Nephron progenitor cell (in vitro differentiated cells): Measurements from ENCODE around the gene MARCHF5.
"Not testable (repeated sequence)": the region's sequence is repeated elsewhere in the genome, so short reads cannot be mapped to it uniquely, and the experiment has no call there.

ENCODE experiments used
- DNase-seq: peaks from one replicate; pipeline ENCODE4 v3.0.0; 2021
- H3K27ac Mint-ChIP-seq: 2 replicates; pipeline ENCODE4 v1.8.0; 2021; ENCODE audit warnings: mild to moderate bottlenecking, moderate library complexity, mixed read lengths
- H3K27me3 Mint-ChIP-seq: 2 replicates; pipeline ENCODE4 v1.8.0; 2021; ENCODE audit warnings: mild to moderate bottlenecking, low read depth, mixed read lengths; ENCODE audit not compliant: poor library complexity
- H3K36me3 Mint-ChIP-seq: 2 replicates; pipeline ENCODE4 v1.8.0; 2021; ENCODE audit warnings: low read depth, mixed read lengths
- H3K4me1 Mint-ChIP-seq: 2 replicates; pipeline ENCODE4 v1.8.0; 2021; ENCODE audit warnings: mixed read lengths
- H3K4me3 Mint-ChIP-seq: 2 replicates; pipeline ENCODE4 v1.8.0; 2021; ENCODE audit warnings: mild to moderate bottlenecking, moderate library complexity, mixed read lengths
- H3K9me3 Mint-ChIP-seq: 2 replicates; pipeline ENCODE4 v1.8.0; 2021; ENCODE audit warnings: mild to moderate bottlenecking, moderate library complexity, mixed read lengths
- TF ChIP-seq, protein P1 (sequence below): fragments of 200-600 bp; sonication (generic); IDR thresholded peaks from 2 replicates; pipeline ENCODE4 v1.5.0; 2021; ENCODE audit warnings: antibody characterized with exemption

Gene MARCHF5

DNA sequence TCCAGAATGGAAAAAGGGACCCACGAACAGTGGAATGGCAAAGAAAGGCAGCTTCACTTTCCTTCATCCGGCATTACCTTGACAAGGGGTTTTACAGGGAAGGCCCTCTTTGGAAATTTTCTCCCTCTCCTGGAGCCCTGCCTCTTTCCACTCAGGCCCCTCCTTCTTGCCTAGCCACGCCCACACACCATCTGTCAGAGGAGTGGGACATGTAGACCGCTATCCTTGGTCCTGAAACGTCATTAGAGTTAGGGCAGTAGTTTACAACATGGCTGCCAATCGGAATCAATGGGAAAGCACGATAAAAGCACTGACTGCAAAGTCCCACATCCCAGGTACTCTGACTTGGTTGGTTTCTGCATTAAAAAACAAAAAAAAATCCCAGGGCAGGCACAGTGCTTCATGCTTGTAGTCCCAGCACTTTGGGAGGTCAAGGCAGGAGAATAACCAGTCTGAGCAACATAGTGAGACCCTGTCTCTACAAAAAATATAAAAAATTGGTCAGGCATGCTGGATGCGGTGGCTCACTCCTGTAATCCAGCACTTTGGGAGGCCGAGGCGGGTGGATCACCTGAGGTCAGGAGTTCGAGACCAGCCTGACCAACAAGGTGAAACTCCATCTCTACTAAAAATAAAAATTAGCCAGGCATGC is 96.4 kb downstream of the MARCHF5 start:
- H3K27ac Mint-ChIP-seq = no peak overlapping the region
- DNase-seq = peak; percentile 90
- H3K27me3 Mint-ChIP-seq = no peaks in the 10 kb centered on the region
- H3K4me3 Mint-ChIP-seq = no peak overlapping the region
- no peaks in the 10 kb centered on the region for H3K4me1 Mint-ChIP-seq
- peaks cover 3% of the 10 kb centered on the region for H3K9me3 Mint-ChIP-seq
- H3K36me3 Mint-ChIP-seq = no peaks in the 10 kb centered on the region
- TF ChIP-seq, protein P1, sequence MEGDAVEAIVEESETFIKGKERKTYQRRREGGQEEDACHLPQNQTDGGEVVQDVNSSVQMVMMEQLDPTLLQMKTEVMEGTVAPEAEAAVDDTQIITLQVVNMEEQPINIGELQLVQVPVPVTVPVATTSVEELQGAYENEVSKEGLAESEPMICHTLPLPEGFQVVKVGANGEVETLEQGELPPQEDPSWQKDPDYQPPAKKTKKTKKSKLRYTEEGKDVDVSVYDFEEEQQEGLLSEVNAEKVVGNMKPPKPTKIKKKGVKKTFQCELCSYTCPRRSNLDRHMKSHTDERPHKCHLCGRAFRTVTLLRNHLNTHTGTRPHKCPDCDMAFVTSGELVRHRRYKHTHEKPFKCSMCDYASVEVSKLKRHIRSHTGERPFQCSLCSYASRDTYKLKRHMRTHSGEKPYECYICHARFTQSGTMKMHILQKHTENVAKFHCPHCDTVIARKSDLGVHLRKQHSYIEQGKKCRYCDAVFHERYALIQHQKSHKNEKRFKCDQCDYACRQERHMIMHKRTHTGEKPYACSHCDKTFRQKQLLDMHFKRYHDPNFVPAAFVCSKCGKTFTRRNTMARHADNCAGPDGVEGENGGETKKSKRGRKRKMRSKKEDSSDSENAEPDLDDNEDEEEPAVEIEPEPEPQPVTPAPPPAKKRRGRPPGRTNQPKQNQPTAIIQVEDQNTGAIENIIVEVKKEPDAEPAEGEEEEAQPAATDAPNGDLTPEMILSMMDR = no peak

GRCh38 chr10:92393173-92393572 is 102.2 kb downstream of the MARCHF5 start:
- not testable (repeated sequence) for H3K9me3 Mint-ChIP-seq, H3K27me3 Mint-ChIP-seq, H3K36me3 Mint-ChIP-seq, H3K27ac Mint-ChIP-seq, DNase-seq, H3K4me3 Mint-ChIP-seq
- H3K4me1 Mint-ChIP-seq = peaks cover 16% of the 10 kb centered on the region

DNA sequence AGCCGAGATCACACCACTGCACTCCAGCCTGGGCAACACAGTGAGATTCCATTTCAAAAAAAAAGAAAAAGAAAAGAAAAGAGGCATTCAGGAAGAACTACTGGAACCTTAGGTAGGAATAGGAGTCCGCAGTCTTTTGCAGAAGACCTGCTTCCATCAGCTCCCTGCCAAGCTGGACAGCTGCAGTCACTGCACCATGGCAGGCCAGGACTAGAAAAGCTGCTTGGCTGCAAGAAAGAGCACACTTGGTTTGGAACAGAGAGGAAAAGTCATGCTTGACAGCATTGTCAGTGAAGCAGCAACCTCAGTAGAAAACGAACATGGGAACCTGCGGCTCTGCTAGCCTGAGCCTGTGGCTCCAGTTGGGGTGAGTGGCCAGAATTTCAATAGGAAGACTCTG is 104.3 kb downstream of the MARCHF5 start:
- Mint-ChIP-seq H3K27me3 (peaks cover 9% of the 10 kb centered on the region), H3K4me1 (peaks cover 16% of the 10 kb centered on the region), H3K36me3 (no peaks in the 10 kb centered on the region), H3K9me3 (peaks cover 10% of the 10 kb centered on the region), H3K27ac (peak overlapping the region; percentile 92), H3K4me3 (no peak overlapping the region)
- no peak for DNase-seq
- TF ChIP-seq, protein P1 = no peak

DNA sequence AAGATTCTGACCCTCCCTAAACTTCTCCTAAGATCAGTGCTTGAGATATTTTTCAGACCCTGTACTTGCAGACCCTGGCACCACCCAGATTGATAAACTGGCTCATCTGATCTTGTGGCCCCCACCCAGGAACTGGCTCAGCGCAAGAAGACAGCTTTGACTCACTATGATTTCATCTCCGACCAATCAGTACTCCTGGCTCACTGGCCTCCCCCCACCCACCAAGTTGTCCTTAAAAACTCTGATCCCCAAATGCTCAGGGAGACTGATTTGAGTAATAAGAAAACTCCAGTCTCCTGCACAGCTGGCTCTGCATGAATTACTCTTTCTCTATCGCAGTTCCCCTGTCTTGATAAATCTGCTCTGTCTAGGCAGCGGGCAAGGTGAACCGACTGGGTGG is 111.3 kb downstream of the MARCHF5 start:
- H3K27me3 Mint-ChIP-seq, H3K36me3 Mint-ChIP-seq, H3K4me3 Mint-ChIP-seq, H3K9me3 Mint-ChIP-seq, DNase-seq: not testable (repeated sequence)
- H3K4me1 Mint-ChIP-seq = peaks cover 29% of the 10 kb centered on the region
- peak overlapping the region; percentile 29 for H3K27ac Mint-ChIP-seq
